Karpas-422 (cell line): ENCODE data around the gene ARHGEF4. TPM values are rescaled to one million over a fixed set of nuclear protein-coding genes. Genes with fewer than 3 reads are reported as not detected.

Experiments
- DNase-seq: peaks from one replicate; pipeline ENCODE4 v3.0.0-alpha.2; 2015
- H2AFZ ChIP-seq: fragments of 200-600 bp; sonication (generic); 2 replicates; pipeline ENCODE4 v1.6.1; 2014; ENCODE audit warnings: antibody characterized with exemption, low read length, mixed read lengths
- H3K27ac ChIP-seq: fragments of 200-600 bp; sonication (generic); 2 replicates; pipeline ENCODE4 v1.5.1; 2014; ENCODE audit warnings: mild to moderate bottlenecking, low read length, moderate library complexity
- H3K27me3 ChIP-seq: fragments of 200-600 bp; sonication (generic); 2 replicates; pipeline ENCODE4 v1.6.1; 2014; ENCODE audit warnings: low read length, mixed read lengths
- H3K36me3 ChIP-seq: fragments of 200-600 bp; sonication (generic); 2 replicates; pipeline ENCODE4 v1.6.1; 2014; ENCODE audit warnings: low read length, mixed read lengths; ENCODE audit not compliant: insufficient read depth
- H3K4me1 ChIP-seq: fragments of 200-600 bp; sonication (generic); 2 replicates; pipeline ENCODE4 v1.6.1; 2014; ENCODE audit warnings: mild to moderate bottlenecking, low read length, mixed read lengths
- H3K4me2 ChIP-seq: fragments of 200-600 bp; sonication (generic); 2 replicates; pipeline ENCODE4 v1.6.1; 2014; ENCODE audit warnings: low read length, low read depth, mild to moderate bottlenecking; ENCODE audit not compliant: poor library complexity, severe bottlenecking
- H3K4me3 ChIP-seq: fragments of 200-600 bp; sonication (generic); 2 replicates; pipeline ENCODE4 v1.5.1; 2014; ENCODE audit warnings: mild to moderate bottlenecking, antibody characterized with exemption, low read length, mixed read lengths
- H3K79me2 ChIP-seq: fragments of 200-600 bp; sonication (generic); 2 replicates; pipeline ENCODE4 v1.6.1; 2014; ENCODE audit warnings: mild to moderate bottlenecking, low read length, mixed read lengths
- H3K9ac ChIP-seq: fragments of 200-600 bp; sonication (generic); 2 replicates; pipeline ENCODE4 v1.6.0; 2014; ENCODE audit warnings: low read length
- H3K9me2 ChIP-seq: fragments of 200-600 bp; sonication (generic), shearing (Covaris generic); replicated peaks from 2 replicates; pipeline ENCODE4 v1.6.0; 2014; ENCODE audit warnings: mild to moderate bottlenecking, low read length, moderate library complexity; ENCODE audit not compliant: insufficient read depth
- H3K9me3 ChIP-seq: fragments of 300-700, 200-600 bp; sonication (generic); 2 replicates; pipeline ENCODE4 v1.6.1; 2014; ENCODE audit warnings: low read length, mixed read lengths
- H4K20me1 ChIP-seq: fragments of 200-600 bp; sonication (generic); 2 replicates; pipeline ENCODE4 v1.6.1; 2014; ENCODE audit warnings: mild to moderate bottlenecking, antibody characterized with exemption, low read length, low read depth; ENCODE audit not compliant: insufficient read depth
- total RNA-seq: library from RNA; depleted of rRNA; stranded (reverse); fragments of >200 nt; shearing (Covaris generic); gene quantifications from 2 replicates; pipeline ENCODE4 v1.2.3, GENCODE V29; 2014; ENCODE audit warnings: low replicate concordance

ARHGEF4 gene
- total RNA-seq, 1 experiment from 2014 or later: not detected

- Histone ChIP-seq H3K36me3 (no peaks in the 10 kb centered on the region), H3K79me2 (no peaks in the 10 kb centered on the region), H3K27me3 (no peaks in the 10 kb centered on the region), H3K4me3 (no peak overlapping the region), H3K9ac (no peak overlapping the region), H3K9me2 (no peaks in the 10 kb centered on the region), H3K4me1 (no peaks in the 10 kb centered on the region), H3K4me2 (no peak overlapping the region), H2AFZ (no peak overlapping the region), H3K27ac (no peak overlapping the region), H3K9me3 (no peaks in the 10 kb centered on the region), H4K20me1 (no peaks in the 10 kb centered on the region)
- no peak for DNase-seq
These were observed 13.9 kb upstream of the ARHGEF4 start for GRCh38 chr2:130822766-130823165.

- no peak overlapping the region for H2AFZ ChIP-seq
- no peaks in the 10 kb centered on the region for H4K20me1 ChIP-seq
- H3K36me3 ChIP-seq: no peaks in the 10 kb centered on the region
- H3K27ac ChIP-seq: no peak overlapping the region
- no peaks in the 10 kb centered on the region for H3K4me1 ChIP-seq
- H3K9me2 ChIP-seq: no peaks in the 10 kb centered on the region
- no peak for DNase-seq
- no peaks in the 10 kb centered on the region for H3K27me3 ChIP-seq
- H3K9me3 ChIP-seq: no peaks in the 10 kb centered on the region
- no peak overlapping the region for H3K4me2 ChIP-seq
- no peaks in the 10 kb centered on the region for H3K79me2 ChIP-seq
- H3K4me3 ChIP-seq: no peak overlapping the region
- no peak overlapping the region for H3K9ac ChIP-seq
These were observed 13.4 kb upstream of the ARHGEF4 start for GRCh38 chr2:130823171-130823885.

- H3K4me2 ChIP-seq: no peak overlapping the region
- H3K4me1 ChIP-seq: no peaks in the 10 kb centered on the region
- H3K27ac ChIP-seq: no peak overlapping the region
- H2AFZ ChIP-seq: no peak overlapping the region
- DNase-seq: no peak
- no peak overlapping the region for H3K4me3 ChIP-seq
- H3K9me2 ChIP-seq: no peaks in the 10 kb centered on the region
- no peaks in the 10 kb centered on the region for H3K9me3 ChIP-seq
- H3K79me2 ChIP-seq: no peaks in the 10 kb centered on the region
- H3K27me3 ChIP-seq: no peaks in the 10 kb centered on the region
- H3K36me3 ChIP-seq: no peaks in the 10 kb centered on the region
- H4K20me1 ChIP-seq: no peaks in the 10 kb centered on the region
- H3K9ac ChIP-seq: no peak overlapping the region
These were observed 12.7 kb upstream of the ARHGEF4 start for GRCh38 chr2:130823886-130824491.

- DNase-seq: no peak
- Histone ChIP-seq H3K36me3 (no peaks in the 10 kb centered on the region), H3K9me2 (no peaks in the 10 kb centered on the region), H3K79me2 (no peaks in the 10 kb centered on the region), H3K4me2 (no peak overlapping the region), H2AFZ (no peak overlapping the region), H3K27ac (no peak overlapping the region), H4K20me1 (no peaks in the 10 kb centered on the region), H3K4me1 (no peaks in the 10 kb centered on the region), H3K9ac (no peak overlapping the region), H3K27me3 (no peaks in the 10 kb centered on the region), H3K4me3 (no peak overlapping the region), H3K9me3 (no peaks in the 10 kb centered on the region)
These were observed 12.1 kb upstream of the ARHGEF4 start for GRCh38 chr2:130824492-130825061.

GRCh38 chr2:130825231-130825965, 11.3 kb upstream of the ARHGEF4 start:
- H3K4me3 ChIP-seq: no peak overlapping the region
- no peak overlapping the region for H3K27ac ChIP-seq
- no peaks in the 10 kb centered on the region for H3K9me3 ChIP-seq
- no peaks in the 10 kb centered on the region for H3K4me1 ChIP-seq
- no peaks in the 10 kb centered on the region for H3K27me3 ChIP-seq
- H4K20me1 ChIP-seq: no peaks in the 10 kb centered on the region
- H3K9me2 ChIP-seq: no peaks in the 10 kb centered on the region
- no peaks in the 10 kb centered on the region for H3K36me3 ChIP-seq
- no peak overlapping the region for H2AFZ ChIP-seq
- H3K9ac ChIP-seq: no peak overlapping the region
- H3K4me2 ChIP-seq: no peak overlapping the region
- H3K79me2 ChIP-seq: no peaks in the 10 kb centered on the region
- no peak for DNase-seq

- no peaks in the 10 kb centered on the region for H3K9me3 ChIP-seq
- H3K27me3 ChIP-seq: no peaks in the 10 kb centered on the region
- H3K36me3 ChIP-seq: no peaks in the 10 kb centered on the region
These were observed 10.8 kb upstream of the ARHGEF4 start for GRCh38 chr2:130825966-130826253.

GRCh38 chr2:130826419-130826818, 10.3 kb upstream of the ARHGEF4 start:
- H3K27ac ChIP-seq: no peak overlapping the region
- no peaks in the 10 kb centered on the region for H3K9me2 ChIP-seq
- no peaks in the 10 kb centered on the region for H3K36me3 ChIP-seq
- DNase-seq: no peak
- H3K4me2 ChIP-seq: no peak overlapping the region
- no peaks in the 10 kb centered on the region for H3K4me1 ChIP-seq
- H3K9ac ChIP-seq: no peak overlapping the region
- H4K20me1 ChIP-seq: no peaks in the 10 kb centered on the region
- no peak overlapping the region for H3K4me3 ChIP-seq
- H3K9me3 ChIP-seq: no peaks in the 10 kb centered on the region
- no peaks in the 10 kb centered on the region for H3K79me2 ChIP-seq
- no peak overlapping the region for H2AFZ ChIP-seq
- H3K27me3 ChIP-seq: no peaks in the 10 kb centered on the region

More at GRCh38 chr2:130825966-130826253, 10.8 kb upstream of the ARHGEF4 start:
- no peaks in the 10 kb centered on the region for H3K9me2 ChIP-seq
- no peak overlapping the region for H3K9ac ChIP-seq
- no peaks in the 10 kb centered on the region for H3K79me2 ChIP-seq
- H3K4me3 ChIP-seq: no peak overlapping the region
- H2AFZ ChIP-seq: no peak overlapping the region
- H3K4me2 ChIP-seq: no peak overlapping the region
- DNase-seq: no peak
- H3K27ac ChIP-seq: no peak overlapping the region
- no peaks in the 10 kb centered on the region for H4K20me1 ChIP-seq
- no peaks in the 10 kb centered on the region for H3K4me1 ChIP-seq

- Histone ChIP-seq H3K9ac (no peak overlapping the region), H3K4me2 (no peak overlapping the region), H3K27ac (no peak overlapping the region)
These were observed 9.8 kb upstream of the ARHGEF4 start for GRCh38 chr2:130826821-130827501.

More at GRCh38 chr2:130826821-130827501, 9.8 kb upstream of the ARHGEF4 start:
- H3K79me2 ChIP-seq: no peaks in the 10 kb centered on the region
- H4K20me1 ChIP-seq: no peaks in the 10 kb centered on the region
- no peaks in the 10 kb centered on the region for H3K4me1 ChIP-seq
- no peak overlapping the region for H3K4me3 ChIP-seq
- DNase-seq: no peak
- H3K27me3 ChIP-seq: no peaks in the 10 kb centered on the region
- H3K9me2 ChIP-seq: no peaks in the 10 kb centered on the region
- H3K9me3 ChIP-seq: no peaks in the 10 kb centered on the region
- H3K36me3 ChIP-seq: no peaks in the 10 kb centered on the region
- no peak overlapping the region for H2AFZ ChIP-seq
